GM15510 (cell line): Measurements from ENCODE around the gene REG4.

ENCODE experiments used
- POLR2A ChIP-seq: IDR thresholded peaks from 3 replicates; pipeline ENCODE4 v1.6.1; 2011; ENCODE audit warnings: borderline replicate concordance; ENCODE audit not compliant: insufficient read length; ENCODE audit errors: extremely low read depth

Gene REG4

DNA sequence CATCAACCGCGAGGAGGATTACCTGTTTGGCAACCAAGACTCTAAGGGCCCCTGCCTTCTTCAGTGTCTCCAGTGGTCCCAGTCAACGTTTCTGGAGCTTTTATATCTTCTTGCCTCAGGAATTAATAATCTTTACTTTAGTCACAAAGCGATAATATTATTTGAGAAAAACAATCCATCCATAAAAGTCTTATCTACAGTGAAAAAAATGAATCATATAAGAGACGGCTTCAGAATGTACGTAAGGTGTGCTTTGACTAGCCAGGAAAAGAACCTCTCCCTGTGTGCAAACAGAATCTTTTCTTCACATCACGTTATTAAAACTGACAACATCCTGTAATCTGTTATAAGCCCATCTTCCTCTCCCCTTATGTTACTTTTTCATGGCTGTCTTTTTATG is at the start of gene REG4:
TSS of gene REG4 (minus strand) at position 74 of the 400 bp plus-strand sequence. CDS start 2,691 bp downstream, outside the sequence.
- no peak for TF ChIP-seq POLR2A

GRCh38 chr1:119859647-119860046 is 48.4 kb upstream of the REG4 start:
- TF ChIP-seq POLR2A = no peak

DNA sequence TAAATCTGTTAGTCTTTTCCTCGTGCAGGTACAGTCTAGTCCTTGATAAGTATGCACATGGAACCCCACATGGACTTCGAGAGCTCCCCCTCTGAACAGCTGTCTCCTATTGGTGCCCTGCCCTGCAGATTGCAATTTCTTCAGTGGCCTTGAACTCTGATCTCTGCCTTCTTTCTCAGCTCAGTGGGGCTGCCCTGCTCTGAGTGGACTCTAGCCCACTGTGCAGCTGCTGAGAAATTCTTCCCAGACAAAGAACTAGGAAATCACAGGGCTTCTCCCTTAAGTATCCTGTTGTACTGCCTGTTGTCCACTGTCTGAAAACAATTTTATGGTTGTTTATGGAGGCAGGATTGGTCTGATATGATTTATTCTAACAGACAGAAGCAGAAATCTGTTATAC is 46.9 kb upstream of the REG4 start:
- no peak for TF ChIP-seq POLR2A

GRCh38 chr1:119853155-119853554 is 41.9 kb upstream of the REG4 start:
- no peak for TF ChIP-seq POLR2A

- TF ChIP-seq POLR2A = no peak
Observed at GRCh38 chr1:119841306-119841705, 30.0 kb upstream of the REG4 start.

DNA sequence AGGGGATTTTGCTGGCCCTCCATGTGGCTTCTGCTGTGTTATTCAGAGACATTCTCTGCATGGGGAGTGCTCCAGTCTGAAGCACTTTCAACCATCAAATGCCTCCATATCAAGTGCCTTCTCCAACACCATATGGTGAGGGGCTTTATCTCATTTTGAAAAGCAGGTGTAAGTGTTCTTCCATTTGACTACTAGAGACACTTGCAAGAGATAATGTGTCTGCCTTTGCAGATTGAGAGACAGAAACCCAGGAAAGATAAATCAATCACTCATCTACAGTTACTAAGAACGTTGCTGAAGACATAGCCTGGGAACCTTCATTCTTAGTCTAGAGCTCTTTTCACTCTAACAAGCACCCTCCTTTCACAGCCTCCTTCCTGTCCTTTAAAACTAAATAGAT is 29.5 kb upstream of the REG4 start:
- no peak for TF ChIP-seq POLR2A

DNA sequence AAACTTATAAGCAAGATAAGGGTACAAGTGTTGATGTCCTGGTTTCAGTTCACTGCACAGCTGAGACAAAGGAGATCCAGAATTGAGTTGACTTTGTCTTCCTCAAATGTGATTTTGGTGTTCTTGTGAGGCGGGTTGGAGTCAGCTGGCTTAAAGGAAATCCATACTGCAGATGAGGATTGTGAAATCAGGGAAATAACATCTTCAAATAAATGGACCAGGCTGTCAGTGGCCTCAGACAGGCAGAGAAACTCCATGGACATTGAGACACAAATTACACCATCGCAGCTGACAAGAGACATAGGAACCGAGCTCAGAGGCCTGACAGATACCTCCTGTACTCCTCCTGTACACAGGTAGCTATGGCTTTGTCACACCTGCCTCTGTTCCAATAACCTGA is 27.0 kb upstream of the REG4 start:
- TF ChIP-seq POLR2A = no peak

GRCh38 chr1:119834990-119835389 is 23.7 kb upstream of the REG4 start:
- no peak for TF ChIP-seq POLR2A

- no peak for TF ChIP-seq POLR2A
Observed at GRCh38 chr1:119831027-119831426, 19.8 kb upstream of the REG4 start.

GRCh38 chr1:119829625-119830024 is 18.4 kb upstream of the REG4 start:
- TF ChIP-seq POLR2A = no peak

DNA sequence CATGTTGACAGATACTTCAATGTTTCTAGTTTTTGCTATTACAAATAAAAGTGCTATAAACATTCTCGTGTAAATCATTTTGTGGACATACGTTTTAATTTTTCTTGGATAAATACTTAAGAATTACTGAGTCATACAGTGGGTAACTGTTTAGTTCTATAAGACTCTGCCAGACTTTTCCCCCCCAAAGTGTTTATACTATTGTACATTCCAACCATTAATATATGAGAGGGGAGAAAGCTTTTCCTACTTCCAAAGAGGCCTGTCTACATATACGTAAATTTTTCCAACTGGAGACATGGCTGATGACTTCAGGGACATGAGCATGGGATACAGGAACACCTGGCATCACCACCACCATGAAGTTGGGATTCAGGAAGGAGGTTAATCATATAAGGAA is 17.0 kb upstream of the REG4 start:
- TF ChIP-seq POLR2A = no peak

GRCh38 chr1:119827010-119827409 is 15.8 kb upstream of the REG4 start:
- TF ChIP-seq POLR2A = no peak

DNA sequence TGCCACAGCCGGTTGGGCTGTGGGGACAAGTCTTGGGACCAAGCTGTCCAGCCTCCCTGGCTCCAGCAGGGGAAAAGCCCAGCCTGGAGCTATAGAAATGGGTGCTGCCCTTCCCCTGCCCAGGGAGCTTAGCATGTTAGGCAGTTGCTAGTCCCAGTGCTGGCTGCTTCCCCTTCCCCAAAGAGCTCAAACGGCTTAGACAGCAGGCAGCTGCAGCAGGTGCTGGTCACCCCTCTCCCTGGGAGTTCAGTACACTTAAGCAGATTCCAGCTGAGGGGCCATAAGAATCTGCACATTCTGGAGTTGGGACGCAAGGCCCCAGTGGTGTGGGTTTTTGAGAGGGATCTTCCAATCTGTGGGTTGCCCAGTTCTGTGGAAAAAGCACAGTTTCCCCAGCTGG is 11.1 kb upstream of the REG4 start:
- TF ChIP-seq POLR2A = no peak

GRCh38 chr1:119818181-119818580 is 6.9 kb upstream of the REG4 start:
- TF ChIP-seq POLR2A = no peak

GRCh38 chr1:119816407-119816806 is 5.1 kb upstream of the REG4 start:
- no peak for TF ChIP-seq POLR2A

GRCh38 chr1:119815928-119816327 is 4.7 kb upstream of the REG4 start:
- TF ChIP-seq POLR2A = no peak

GRCh38 chr1:119815361-119815760 is 4.1 kb upstream of the REG4 start:
- TF ChIP-seq POLR2A = no peak

- TF ChIP-seq POLR2A = no peak
Observed at GRCh38 chr1:119814288-119814687, 3.0 kb upstream of the REG4 start.

DNA sequence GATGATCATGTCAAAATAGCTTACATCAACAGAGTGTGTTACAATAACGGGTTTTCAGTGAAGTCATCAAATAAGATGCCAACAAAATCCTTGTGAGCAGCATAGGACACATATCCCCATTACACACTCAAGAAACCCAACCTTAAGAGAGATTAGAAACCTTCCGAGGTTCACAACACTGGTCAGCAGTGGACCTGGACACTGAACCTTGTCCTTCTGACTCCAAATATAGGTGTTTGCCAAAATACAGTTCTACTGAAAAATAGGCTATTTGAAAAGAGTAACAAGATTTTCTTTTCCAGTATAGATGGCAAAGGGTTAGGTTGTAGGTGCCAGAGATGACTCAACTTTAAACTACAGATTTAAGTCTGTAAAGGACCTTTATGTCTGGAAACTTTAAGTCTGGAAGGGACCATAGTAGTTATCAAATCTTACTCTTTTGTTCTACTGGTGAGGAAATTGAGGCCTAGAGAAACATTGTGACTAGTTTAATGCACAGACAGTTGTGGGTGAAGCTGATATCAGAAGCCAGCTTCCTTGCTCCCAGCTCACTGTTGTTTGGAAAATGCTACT is 811 bp upstream of the REG4 start:
- no peak for TF ChIP-seq POLR2A
